H1 (cell line): ENCODE measurements around the gene GALC. TPM values are rescaled to one million over a fixed set of nuclear protein-coding genes. Genes with fewer than 3 reads are reported as not detected.

Source experiments
- CTCF ChIA-PET: fragments of 300-600 bp; sonication (Branson Sonifier 250); formaldehyde crosslinking; loops from one replicate; lab custom pipeline; 2021; ENCODE audit not compliant: partially characterized antibody; lab: Charles Lee
- POLR2A ChIA-PET: fragments of 300-600 bp; sonication (Branson Sonifier 250); formaldehyde crosslinking; loops from one replicate; lab custom pipeline; 2021; ENCODE audit warnings: inconsistent platforms; ENCODE audit not compliant: partially characterized antibody; lab: Charles Lee
- DNase-seq, 2 experiments: peaks; one replicate each; pipeline versions ENCODE4 v3.0.0 to v3.0.0-alpha.2; 2010 to 2022; ENCODE audit warnings: low spot score in 2 of 2, low read depth in 1 of 2, mixed read lengths in 1 of 2
- FAIRE-seq: peaks from 2 replicates; lab custom pipeline; 2011; peaks lifted over from hg19 to GRCh38; lab: Jason Lieb, UNC
- H2AFZ ChIP-seq: 2 replicates; pipeline ENCODE4 v1.8.1; 2012; ENCODE audit warnings: low read length, inconsistent platforms
- H2AK5ac ChIP-seq: 2 replicates; pipeline ENCODE4 v1.6.1; 2013; ENCODE audit warnings: low read depth, low read length
- H2BK120ac ChIP-seq: replicated peaks from 2 replicates; pipeline ENCODE3; 2013; ENCODE audit warnings: low read depth, low read length, inconsistent platforms
- H2BK12ac ChIP-seq: 2 replicates; pipeline ENCODE4 v1.6.1; 2013; ENCODE audit warnings: low read depth, low read length
- H2BK15ac ChIP-seq: 2 replicates; pipeline ENCODE4 v1.6.1; 2013; ENCODE audit warnings: low read length
- H2BK20ac ChIP-seq: 2 replicates; pipeline ENCODE4 v1.6.1; 2013; ENCODE audit warnings: low read length
- H2BK5ac ChIP-seq: 2 replicates; pipeline ENCODE4 v1.6.1; 2013; ENCODE audit warnings: low read depth, low read length
- H3K14ac ChIP-seq: 2 replicates; pipeline ENCODE4 v1.6.1; 2013; ENCODE audit warnings: inconsistent platforms; ENCODE audit not compliant: insufficient read length
- H3K18ac ChIP-seq: 2 replicates; pipeline ENCODE4 v1.6.1; 2013; ENCODE audit warnings: low read length; ENCODE audit errors: extremely low read depth
- H3K23ac ChIP-seq: 2 replicates; pipeline ENCODE4 v1.6.1; 2013; ENCODE audit warnings: inconsistent platforms; ENCODE audit not compliant: insufficient read length
- H3K23me2 ChIP-seq: 2 replicates; pipeline ENCODE4 v1.6.1; 2013; ENCODE audit warnings: low read depth, low read length
- H3K27ac ChIP-seq: 2 replicates; pipeline ENCODE4 v1.6.1; 2011; ENCODE audit warnings: low read depth, low read length, inconsistent platforms
- H3K27me3 ChIP-seq, 4 experiments: replicated peaks in 1 of 4; 1 replicate in 1 of 4; 2 replicates in 3 of 4; pipeline versions ENCODE4 v1.6.1 to v1.8.1; 2011 to 2013; ENCODE audit warnings: low read length in 3 of 4, mild to moderate bottlenecking in 3 of 4, inconsistent platforms in 2 of 4, mixed read lengths in 2 of 4, moderate library complexity in 1 of 4; ENCODE audit not compliant: control insufficient read depth in 3 of 4, insufficient read depth in 3 of 4; ENCODE audit errors: extremely low read depth in 1 of 4
- H3K36me3 ChIP-seq, 4 experiments: 2 replicates each; pipeline versions ENCODE4 v1.6.1 to v1.8.1; 2011 to 2013; ENCODE audit warnings: mild to moderate bottlenecking in 4 of 4, low read length in 3 of 4, moderate library complexity in 2 of 4, control low read depth in 1 of 4, inconsistent platforms in 1 of 4; ENCODE audit not compliant: insufficient read depth in 4 of 4, control insufficient read depth in 2 of 4
- H3K4ac ChIP-seq: replicated peaks from 2 replicates; pipeline ENCODE3; 2013; ENCODE audit warnings: low read length, low read depth, mixed read lengths, inconsistent platforms; ENCODE audit not compliant: insufficient read length
- H3K4me1 ChIP-seq, 4 experiments: replicated peaks in 1 of 4; 1 replicate in 1 of 4; 2 replicates in 3 of 4; pipeline versions ENCODE4 v1.6.1 to v1.8.1; 2011 to 2013; ENCODE audit warnings: low read length in 3 of 4, inconsistent platforms in 2 of 4, mixed read lengths in 1 of 4; ENCODE audit not compliant: insufficient read depth in 4 of 4, control insufficient read depth in 3 of 4
- H3K4me2 ChIP-seq, 2 experiments: 2 replicates each; pipeline versions ENCODE4 v1.6.1 to v1.8.1; 2011 to 2013; ENCODE audit warnings: low read depth in 2 of 2, low read length in 2 of 2, control low read depth in 1 of 2, inconsistent platforms in 1 of 2, mild to moderate bottlenecking in 1 of 2; ENCODE audit not compliant: insufficient read depth in 1 of 2
- H3K4me3 ChIP-seq, 4 experiments: fragments of 200-600, 300-600 bp in 1 of 4; sonication (generic), shearing (Covaris generic), sonication (Bioruptor Twin) in 1 of 4; 2 replicates each; pipeline versions ENCODE4 v1.5.1 to v1.8.1; 2011 to 2016; ENCODE audit warnings: low read length in 4 of 4, low read depth in 3 of 4, control low read depth in 2 of 4, inconsistent platforms in 2 of 4, mild to moderate bottlenecking in 2 of 4, mixed read lengths in 1 of 4, moderate library complexity in 1 of 4; ENCODE audit not compliant: insufficient read depth in 2 of 4; ENCODE audit errors: extremely low read depth in 1 of 4
- H3K56ac ChIP-seq: replicated peaks from 2 replicates; pipeline ENCODE3; 2013; ENCODE audit warnings: low read depth, mild to moderate bottlenecking, mixed read lengths, low read length, inconsistent platforms; ENCODE audit not compliant: insufficient read length
- H3K79me1 ChIP-seq: 2 replicates; pipeline ENCODE4 v1.6.1; 2013; ENCODE audit warnings: low read depth, low read length, control low read depth
- H3K79me2 ChIP-seq, 2 experiments: 2 replicates each; pipeline versions ENCODE4 v1.6.1 to v1.8.1; 2012 to 2013; ENCODE audit warnings: low read length in 2 of 2, mild to moderate bottlenecking in 2 of 2, inconsistent platforms in 1 of 2; ENCODE audit not compliant: insufficient read depth in 2 of 2, control insufficient read depth in 1 of 2
- H3K9ac ChIP-seq, 4 experiments: replicated peaks in 1 of 4; 1 replicate in 1 of 4; 2 replicates in 3 of 4; pipeline versions ENCODE4 v1.6.1 to v1.8.1; 2011 to 2013; ENCODE audit warnings: low read depth in 3 of 4, low read length in 3 of 4, control low read depth in 2 of 4, mild to moderate bottlenecking in 2 of 4, moderate library complexity in 2 of 4, inconsistent platforms in 1 of 4; ENCODE audit errors: extremely low read depth in 1 of 4
- H3K9me3 ChIP-seq, 2 experiments: 2 replicates each; pipeline versions ENCODE4 v1.6.1 to v1.8.1; 2012 to 2013; ENCODE audit warnings: mild to moderate bottlenecking in 2 of 2, moderate library complexity in 2 of 2, control low read depth in 1 of 2, inconsistent platforms in 1 of 2, low read depth in 1 of 2, low read length in 1 of 2, mixed read lengths in 1 of 2; ENCODE audit not compliant: insufficient read depth in 2 of 2
- H4K20me1 ChIP-seq, 2 experiments: replicated peaks in 1 of 2; 2 replicates each; pipeline versions ENCODE3 to v1.8.1; 2011 to 2013; ENCODE audit warnings: inconsistent platforms in 2 of 2, low read length in 2 of 2, mild to moderate bottlenecking in 1 of 2; ENCODE audit not compliant: insufficient read depth in 2 of 2, control insufficient read depth in 1 of 2
- H4K5ac ChIP-seq: 2 replicates; pipeline ENCODE4 v1.6.1; 2013; ENCODE audit warnings: low read length, low read depth, mixed read lengths, inconsistent platforms; ENCODE audit not compliant: insufficient read length
- H4K8ac ChIP-seq: 2 replicates; pipeline ENCODE4 v1.8.0; 2013; ENCODE audit warnings: mild to moderate bottlenecking, moderate library complexity, low read length, inconsistent platforms; ENCODE audit not compliant: insufficient read depth; ENCODE audit errors: extremely low read depth
- H4K91ac ChIP-seq: replicated peaks from 2 replicates; pipeline ENCODE3; 2013; ENCODE audit warnings: low read length, mixed read lengths, inconsistent platforms; ENCODE audit not compliant: insufficient read length
- BRCA1 ChIP-seq: IDR thresholded peaks from 2 replicates; pipeline ENCODE4 v1.6.1; 2012; ENCODE audit warnings: low read depth, low read length, improper control_type of control experiment
- EGR1 ChIP-seq: IDR thresholded peaks from 2 replicates; pipeline ENCODE4 v1.6.1; 2011; ENCODE audit warnings: low read depth, low read length, borderline replicate concordance
- EP300 ChIP-seq, 2 experiments: IDR thresholded peaks; 1 replicate in 1 of 2; 2 replicates in 1 of 2; pipeline ENCODE4 v1.6.1; 2011 to 2012; ENCODE audit warnings: low read depth in 2 of 2, low read length in 2 of 2, mild to moderate bottlenecking in 2 of 2, borderline replicate concordance in 1 of 2, inconsistent platforms in 1 of 2, moderate library complexity in 1 of 2
- FOSL1 ChIP-seq: IDR thresholded peaks from 2 replicates; pipeline ENCODE4 v1.6.1; 2011; ENCODE audit warnings: mild to moderate bottlenecking, low read depth, low read length, moderate library complexity; ENCODE audit not compliant: insufficient read depth
- JUND ChIP-seq: IDR thresholded peaks from 2 replicates; pipeline ENCODE4 v1.6.1; 2011; ENCODE audit warnings: mild to moderate bottlenecking, improper control_type of control experiment, low read length
- PHF8 ChIP-seq: fragments of 200-600 bp; sonication (generic); conservative IDR thresholded peaks from 2 replicates; pipeline ENCODE4 v1.7.1; 2012; ENCODE audit warnings: low read depth, mild to moderate bottlenecking, inconsistent platforms, low read length, moderate library complexity
- RAD21 ChIP-seq, 2 experiments: IDR thresholded peaks in 1 of 2; conservative IDR thresholded peaks in 1 of 2; 2 replicates each; pipeline ENCODE4 v1.6.1; 2011; ENCODE audit warnings: low read depth in 2 of 2, low read length in 2 of 2, improper control_type of control experiment in 1 of 2, inconsistent platforms in 1 of 2, mild to moderate bottlenecking in 1 of 2, moderate library complexity in 1 of 2
- SRF ChIP-seq: IDR thresholded peaks from 2 replicates; pipeline ENCODE4 v1.6.1; 2011; ENCODE audit warnings: mild to moderate bottlenecking, low read depth, low read length, moderate library complexity
- TAF7 ChIP-seq: optimal IDR thresholded peaks from 2 replicates; pipeline ENCODE3; 2011; ENCODE audit warnings: low read depth, mild to moderate bottlenecking, inconsistent platforms, low read length, moderate library complexity, borderline replicate concordance
- WGBS, 2 experiments: shearing (Covaris generic) in 1 of 2; methylation state at CpG; one replicate each; pipeline versions ENCODE4 v1.1.6 to v1.1.7; 2013 to 2015; ENCODE audit warnings: low lambda C conversion rate in 2 of 2, mixed read lengths in 2 of 2, inconsistent platforms in 1 of 2, low coverage in 1 of 2, missing lambda C conversion rate in 1 of 2; ENCODE audit not compliant: insufficient replicate concordance in 2 of 2, insufficient coverage in 1 of 2, insufficient read length in 1 of 2; ENCODE audit errors: extremely low coverage in 1 of 2, missing lambda C conversion rate in 1 of 2; 5-methylcytosine and 5-hydroxymethylcytosine counted together
- polyA plus RNA-seq, 7 experiments: library from polyadenylated mRNA; depleted of rRNA in 3 of 7; stranded (reverse) in 5 of 7; unstranded in 2 of 7; fragments of >200 nt in 5 of 7; fragments of 200-250 nt in 2 of 7; gene quantifications; 1 replicate in 5 of 7; 2 replicates in 1 of 7; 4 replicates in 1 of 7; pipeline versions ENCODE4 v1.2.1 to v1.2.3, GENCODE V29; 2011 to 2013; ENCODE audit warnings: missing spikeins in 2 of 7, mixed read lengths in 2 of 7
- total RNA-seq: library from RNA; stranded (reverse); fragmentation: NEBNext Ultra II Directional; extraction: Animal tissue kit (Norgen Biotek cat#: 25700); gene quantifications from 2 replicates; pipeline ENCODE4 v1.2.1, GENCODE V29; 2021
- TF ChIP-seq, protein P1 (sequence below): IDR thresholded peaks from 2 replicates; pipeline ENCODE4 v1.6.1; 2012; ENCODE audit warnings: low read length, inconsistent platforms

The GALC gene
- total and polyA plus RNA-seq, 2 of the 8 experiments (the other 6 are each of a cell fraction or from before 2014, with no cell fraction given): 6.1 to 12.3 TPM

- Histone ChIP-seq H4K20me1 (no peaks in the 10 kb centered on the region), H2BK15ac (no peak overlapping the region), H4K5ac (no peak overlapping the region), H3K79me1 (no peaks in the 10 kb centered on the region), H3K4ac (no peak overlapping the region), H3K27ac (no peak overlapping the region), H3K36me3 (no peaks in the 10 kb centered on the region), H3K4me2 (no peak overlapping the region), H3K23me2 (peaks cover 8% of the 10 kb centered on the region; the same call in 1 of the 2 replicates), H2BK12ac (no peak overlapping the region), H3K4me3 (no peak overlapping the region), H2BK20ac (no peak overlapping the region), H2AFZ (0 out of 2 replicates have a peak overlapping the region, but pooled peaks have one; percentile 31), H3K4me1 (peaks cover 0 to 3% (median 0%) of the 10 kb centered on the region in 4 experiments; a peak in 3 of 7 replicates), H3K9me3 (no peaks in the 10 kb centered on the region), H3K23ac (no peak overlapping the region), H2AK5ac (no peak overlapping the region), H4K91ac (no peak overlapping the region), H2BK5ac (no peak overlapping the region), H3K56ac (no peak overlapping the region), H3K14ac (no peak overlapping the region), H4K8ac (no peak overlapping the region), H3K18ac (no peak overlapping the region), H2BK120ac (no peak overlapping the region), H3K9ac (no peak overlapping the region), H3K79me2 (no peaks in the 10 kb centered on the region), H3K27me3 (no peaks in the 10 kb centered on the region)
- no peak for FAIRE-seq
- ChIA-PET CTCF (interaction anchor here (1.2 to 1.5 kb wide), 3 partner anchors 19 to 194 kb away, joined by 3 to 6 read pairs (median 5); no protein-coding TSS in a partner anchor), POLR2A (no interaction called here)
- DNase-seq: no peak
- 84% methylated on average over 6 of the region's 6 CpGs; no CpG with 5 or more reads in 1 of the 2 experiments for WGBS, 2 experiments
- TF ChIP-seq FOSL1 (no peak), TAF7 (no peak), EP300 (IDR thresholded peaks at IDR 0.05; ENCODE audit: borderline replicate concordance in 1 of 2, low read depth in 2 of 2, low read length in 2 of 2) (no peak), EGR1 (no peak), PHF8 (no peak), BRCA1 (no peak), JUND (no peak), RAD21 (IDR thresholded peaks at IDR 0.05 in 1 of 2, conservative IDR thresholded peaks at IDR 0.05 in 1 of 2; ENCODE audit: low read depth in 2 of 2, low read length in 2 of 2) (no peak), SRF (no peak)
- TF ChIP-seq, protein P1, sequence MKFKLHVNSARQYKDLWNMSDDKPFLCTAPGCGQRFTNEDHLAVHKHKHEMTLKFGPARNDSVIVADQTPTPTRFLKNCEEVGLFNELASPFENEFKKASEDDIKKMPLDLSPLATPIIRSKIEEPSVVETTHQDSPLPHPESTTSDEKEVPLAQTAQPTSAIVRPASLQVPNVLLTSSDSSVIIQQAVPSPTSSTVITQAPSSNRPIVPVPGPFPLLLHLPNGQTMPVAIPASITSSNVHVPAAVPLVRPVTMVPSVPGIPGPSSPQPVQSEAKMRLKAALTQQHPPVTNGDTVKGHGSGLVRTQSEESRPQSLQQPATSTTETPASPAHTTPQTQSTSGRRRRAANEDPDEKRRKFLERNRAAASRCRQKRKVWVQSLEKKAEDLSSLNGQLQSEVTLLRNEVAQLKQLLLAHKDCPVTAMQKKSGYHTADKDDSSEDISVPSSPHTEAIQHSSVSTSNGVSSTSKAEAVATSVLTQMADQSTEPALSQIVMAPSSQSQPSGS: no peak
Observed at GRCh38 chr14:87995500-87996290, 2.7 kb upstream of the GALC start.
